Pancreas (tissue), 10 donors: ENCODE results near the gene TBX1. TPM values are rescaled to one million over a fixed set of nuclear protein-coding genes. Genes with fewer than 3 reads are reported as not detected.

ENCODE experiments used
- ATAC-seq, 4 donors: fragments of 200-7000 bp; cut with Tn5 transposase; one replicate each; pipeline versions ENCODE4 v1.8.0 to v1.9.1; 2020; ENCODE audit warnings: mild to moderate bottlenecking in 4 of 4, moderate library complexity in 4 of 4
- DNase-seq, 6 donors: peaks; one replicate each; pipeline ENCODE4 v3.0.0-alpha.2; 2020
- FAIRE-seq: peaks from 2 replicates; lab custom pipeline; 2012; peaks lifted over from hg19 to GRCh38; lab: Jason Lieb, UNC
- H3K27ac ChIP-seq, 4 donors: fragments of 200-600 bp; sonication (generic); 1 replicate in 3 of 4; 2 replicates in 1 of 4; pipeline versions ENCODE4 v1.5.0 to v1.8.0; 2020
- H3K27me3 ChIP-seq, 4 donors: fragments of 200-600 bp; one replicate each; pipeline ENCODE4 v1.8.0; 2021
- H3K36me3 ChIP-seq, 3 donors: fragments of 200-600 bp; sonication (generic) in 1 of 3; one replicate each; pipeline versions ENCODE4 v1.5.0 to v1.8.0; 2020 to 2021
- H3K4me1 ChIP-seq, 3 donors: fragments of 200-600 bp; one replicate each; pipeline ENCODE4 v1.8.0; 2021
- H3K4me3 ChIP-seq, 4 donors: fragments of 200-600 bp; sonication (generic) in 2 of 4; one replicate each; pipeline versions ENCODE4 v1.5.0 to v1.8.0; 2020 to 2021
- H3K9me3 ChIP-seq, 4 donors: fragments of 200-600 bp; one replicate each; pipeline ENCODE4 v1.8.0; 2021
- WGBS, 2 donors: extraction: QIAGEN DNeasy Blood & Tissue Kit; methylation state at CpG; one replicate each; pipeline ENCODE4 v1.1.7; 2013; 5-methylcytosine and 5-hydroxymethylcytosine counted together
- intact Hi-C, 3 donors: fragments of 100-400 bp; cut with DNase I; formaldehyde crosslinking; loops; one replicate each; pipeline versions ENCODE4 v1.11.1 to v1.14.2; 2022
- polyA plus RNA-seq, 2 donors: library from polyadenylated mRNA; stranded (reverse); fragments of 200-250 nt; gene quantifications; one replicate each; pipeline ENCODE4 v1.2.3, GENCODE V29; 2013
- total RNA-seq, 6 donors: library from RNA; stranded (reverse); fragmentation: NEBNext Ultra II Directional in 4 of 6; extraction: Animal tissue kit (Norgen Biotek cat#: 25700) in 4 of 6; gene quantifications; one replicate each; pipeline versions ENCODE4 v1.2.1 to v1.2.4, GENCODE V29; 2021 to 2023
- TF ChIP-seq, protein P1 (sequence below), 4 donors: fragments of 200-600 bp; sonication (generic) in 3 of 4; IDR thresholded peaks; one replicate each; pipeline versions ENCODE4 v1.5.0 to v1.8.0; 2021; ENCODE audit warnings: antibody characterized with exemption in 4 of 4
- donor health status: healthy with polysubstance abuse.
- donor health status: DM: no; HTN: no; CAD: no; lungs with moderate emphysema.
- donor health status: DM: no; HTN: no; CAD: no.
- donor health status: control.
- donor health status: control.
- donor health status: Bipolar disorder and iron deficiency.
- donor health status: DM: yes; HTN: yes; CAD: no.
- donor health status: DM: no; HTN: no; CAD: no.
- donor health status: DM: no; HTN: no; CAD: no.
- donor health status: DM: yes; HTN: yes; CAD: no.

The TBX1 gene
- total and polyA plus RNA-seq, 8 donors, result 0.19 to 1.3 (median 0.31) TPM; not detected in 1

DNA sequence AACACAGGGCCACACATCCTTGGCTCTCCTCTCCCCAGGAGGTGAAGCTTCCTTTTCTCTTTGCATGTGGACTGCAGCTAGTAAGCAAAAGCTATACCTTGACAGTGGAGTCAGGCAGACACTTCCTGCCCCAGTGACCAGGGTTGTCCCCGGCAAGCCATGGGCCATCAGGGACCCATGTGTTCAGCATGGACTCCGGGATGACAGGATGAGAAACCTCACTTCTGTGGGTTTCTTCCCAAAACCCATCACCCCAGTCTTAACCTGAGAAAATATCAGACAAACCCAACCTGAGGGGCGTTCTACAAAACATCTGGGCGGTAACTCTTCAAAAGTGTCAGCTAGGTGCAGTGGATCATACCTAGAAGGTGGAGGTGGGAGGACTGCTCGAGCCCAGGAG lies 53.9 kb downstream of the TBX1 start:
- DNase-seq (peak in 1 of 6 donors; percentile 2), FAIRE-seq (no peak), ATAC-seq (no peak)
- intact Hi-C loops, result no loop called here
- no peaks in the 10 kb centered on the region for H3K4me1 ChIP-seq
- no peaks in the 10 kb centered on the region for H3K36me3 ChIP-seq
- TF ChIP-seq, protein P1, sequence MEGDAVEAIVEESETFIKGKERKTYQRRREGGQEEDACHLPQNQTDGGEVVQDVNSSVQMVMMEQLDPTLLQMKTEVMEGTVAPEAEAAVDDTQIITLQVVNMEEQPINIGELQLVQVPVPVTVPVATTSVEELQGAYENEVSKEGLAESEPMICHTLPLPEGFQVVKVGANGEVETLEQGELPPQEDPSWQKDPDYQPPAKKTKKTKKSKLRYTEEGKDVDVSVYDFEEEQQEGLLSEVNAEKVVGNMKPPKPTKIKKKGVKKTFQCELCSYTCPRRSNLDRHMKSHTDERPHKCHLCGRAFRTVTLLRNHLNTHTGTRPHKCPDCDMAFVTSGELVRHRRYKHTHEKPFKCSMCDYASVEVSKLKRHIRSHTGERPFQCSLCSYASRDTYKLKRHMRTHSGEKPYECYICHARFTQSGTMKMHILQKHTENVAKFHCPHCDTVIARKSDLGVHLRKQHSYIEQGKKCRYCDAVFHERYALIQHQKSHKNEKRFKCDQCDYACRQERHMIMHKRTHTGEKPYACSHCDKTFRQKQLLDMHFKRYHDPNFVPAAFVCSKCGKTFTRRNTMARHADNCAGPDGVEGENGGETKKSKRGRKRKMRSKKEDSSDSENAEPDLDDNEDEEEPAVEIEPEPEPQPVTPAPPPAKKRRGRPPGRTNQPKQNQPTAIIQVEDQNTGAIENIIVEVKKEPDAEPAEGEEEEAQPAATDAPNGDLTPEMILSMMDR (IDR thresholded peaks at IDR 0.05), result no peak
- no peak overlapping the region for H3K27ac ChIP-seq
- no peak overlapping the region for H3K4me3 ChIP-seq
- no peaks in the 10 kb centered on the region for H3K27me3 ChIP-seq
- WGBS, 2 donors, result 85 to 89% methylated on average over 5 of the region's 5 CpGs
- H3K9me3 ChIP-seq, result no peaks in the 10 kb centered on the region

DNA sequence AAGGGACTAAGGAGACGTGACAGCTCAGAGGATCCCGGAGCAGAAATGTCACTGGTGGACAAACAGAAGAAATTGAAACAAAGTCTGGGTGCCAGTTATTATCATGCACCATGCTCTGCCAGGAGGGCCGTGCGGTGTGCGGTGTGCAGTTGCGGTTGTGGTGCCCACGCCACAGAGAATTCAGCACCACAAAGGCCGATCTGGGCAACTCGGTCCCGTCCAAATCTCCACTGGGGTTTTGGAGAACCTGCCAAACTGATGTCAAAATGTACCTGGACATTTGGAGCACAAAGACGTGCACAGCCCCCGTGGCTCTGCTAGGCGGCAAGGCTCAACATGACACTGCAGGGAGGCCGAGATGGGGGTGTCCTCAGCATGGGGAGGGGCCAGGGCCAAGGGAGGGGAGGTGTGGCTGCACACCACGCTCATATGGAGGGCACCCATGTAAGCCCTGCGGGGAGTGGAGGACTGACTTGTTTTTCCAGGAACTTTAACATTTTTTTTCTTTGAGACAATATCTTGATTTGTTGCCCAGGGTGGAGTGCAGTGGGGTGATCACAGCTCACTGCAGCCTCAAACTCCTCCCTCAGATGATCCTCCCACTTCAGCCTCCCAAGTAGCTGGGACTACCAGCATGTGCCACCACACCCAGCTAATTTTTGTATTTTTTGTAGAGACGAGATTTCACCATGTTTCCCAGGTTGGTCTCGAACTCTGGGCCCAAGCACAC lies 54.7 kb downstream of the TBX1 start:
- no peaks in the 10 kb centered on the region for H3K9me3 ChIP-seq

DNA sequence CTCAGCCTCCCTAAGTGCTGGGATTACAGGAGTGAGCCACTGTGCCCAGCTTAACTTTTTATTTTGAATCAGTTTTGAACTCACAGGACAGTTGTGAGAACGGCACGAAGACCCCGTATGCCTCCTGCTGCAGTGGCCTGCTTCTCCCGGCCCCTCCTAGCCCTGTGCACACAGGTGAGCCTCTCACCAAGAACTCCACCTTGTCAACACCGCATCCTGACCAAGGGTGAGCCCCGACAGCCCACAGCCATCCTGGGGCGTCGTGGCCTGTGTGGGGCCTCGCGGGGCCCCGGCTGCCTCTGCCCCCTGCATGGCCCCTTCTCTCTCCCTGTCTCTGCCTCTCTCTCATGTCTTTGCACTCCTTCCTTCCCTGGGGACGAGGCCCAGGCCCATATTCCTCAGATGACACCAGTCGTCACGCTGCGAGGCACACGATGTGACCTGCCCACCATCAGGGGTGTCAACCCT lies 55.3 kb downstream of the TBX1 start:
- no peak overlapping the region for H3K4me3 ChIP-seq
- H3K36me3 ChIP-seq, result no peaks in the 10 kb centered on the region
- H3K27me3 ChIP-seq, result no peaks in the 10 kb centered on the region
- WGBS, 2 donors, result 90% methylated on average over 16 of the region's 16 CpGs
- H3K27ac ChIP-seq, result no peak overlapping the region
- no peaks in the 10 kb centered on the region for H3K9me3 ChIP-seq
- ATAC-seq (no peak), DNase-seq (no peak), FAIRE-seq (no peak)
- intact Hi-C loops, result no loop called here
- H3K4me1 ChIP-seq, result no peaks in the 10 kb centered on the region
- TF ChIP-seq, protein P1 (IDR thresholded peaks at IDR 0.05), result no peak

More for the DNA sequence above, 54.7 kb downstream of the TBX1 start:
- no peaks in the 10 kb centered on the region for H3K27me3 ChIP-seq
- DNase-seq, result no peak
- H3K36me3 ChIP-seq, result no peaks in the 10 kb centered on the region
- H3K4me3 ChIP-seq, result no peak overlapping the region
- no peaks in the 10 kb centered on the region for H3K4me1 ChIP-seq
- TF ChIP-seq, protein P1 (IDR thresholded peaks at IDR 0.05), result no peak
- H3K27ac ChIP-seq, result no peak overlapping the region
- no peak for FAIRE-seq
- intact Hi-C loops, result no loop called here
- no peak for ATAC-seq
- 86 to 88% methylated on average over 18 of the region's 18 CpGs for WGBS, 2 donors

DNA sequence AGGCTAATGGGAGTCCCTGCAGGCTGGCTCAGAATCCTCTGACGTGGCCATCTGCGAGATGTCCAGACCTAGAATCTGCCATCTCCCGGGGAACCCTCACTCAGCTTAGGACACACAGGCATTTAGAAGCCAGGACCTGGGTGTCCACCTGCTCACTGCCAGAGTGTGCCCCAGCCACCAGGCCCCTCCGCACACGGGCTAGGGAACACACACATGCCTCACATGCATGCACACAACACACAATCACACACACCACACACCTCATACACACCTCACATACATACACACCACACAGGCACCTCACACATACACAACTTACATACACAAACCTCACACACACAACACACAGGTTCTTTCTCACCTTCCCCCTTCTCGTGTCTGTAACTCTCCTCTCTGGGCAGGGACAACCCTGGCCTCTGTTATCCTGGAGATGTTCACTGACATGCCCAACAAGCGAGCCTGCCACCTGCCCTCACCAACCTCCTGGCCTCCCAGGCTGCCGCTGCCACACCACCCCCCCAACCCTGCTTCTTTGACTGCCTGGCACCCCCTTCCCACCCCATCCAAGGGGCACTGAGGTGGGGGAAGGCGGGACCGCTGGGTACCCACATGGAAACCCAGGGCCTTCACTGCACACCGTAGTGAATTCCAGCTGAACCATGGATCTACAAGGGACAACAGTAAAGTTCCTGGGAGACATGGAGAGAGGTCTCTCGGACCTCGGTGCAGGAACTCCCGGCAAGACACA lies 56.0 kb downstream of the TBX1 start:
- H3K9me3 ChIP-seq, result no peaks in the 10 kb centered on the region
- WGBS, 2 donors, result 86 to 91% methylated on average over 14 of the region's 14 CpGs
- no peak overlapping the region for H3K27ac ChIP-seq
- no peak for DNase-seq
- ATAC-seq, result no peak
- H3K27me3 ChIP-seq, result no peaks in the 10 kb centered on the region
- H3K36me3 ChIP-seq, result no peaks in the 10 kb centered on the region
- no peaks in the 10 kb centered on the region for H3K4me1 ChIP-seq
- H3K4me3 ChIP-seq, result no peak overlapping the region
- FAIRE-seq, result no peak
- TF ChIP-seq, protein P1 (IDR thresholded peaks at IDR 0.05), result no peak
- intact Hi-C loops, result no loop called here

Other genes with a start within 250 kb of the TBX1 start
- gene CLDN5, start 236.4 kb upstream of the TBX1 start, total RNA-seq, result 1 to 10 TPM; 3.5 to 7.7 (median 6.4) TPM
- 10 to 100 TPM; 44.7 to 47.3 TPM for gene CLDN5, start 236.4 kb upstream of the TBX1 start, polyA plus RNA-seq
- gene SEPTIN5, start 46.3 kb upstream of the TBX1 start, total RNA-seq, result 10 to 100 TPM in 1 of 6 donors, 1 to 10 TPM in 5; 4.2 to 12.2 (median 7.5) TPM
- 10 to 100 TPM; 39.3 to 53.4 TPM for gene SEPTIN5, start 46.3 kb upstream of the TBX1 start, polyA plus RNA-seq
- gene GP1BB, start 37.2 kb upstream of the TBX1 start, total RNA-seq, result 1 to 10 TPM in 4 of 6 donors, not detected in 2; 1.2 to 1.6 (median 1.4) TPM
- 10 to 100 TPM; 10.5 to 21.2 TPM for gene GP1BB, start 37.2 kb upstream of the TBX1 start, polyA plus RNA-seq
- gene GNB1L, start 94.1 kb downstream of the TBX1 start, total RNA-seq, result 1 to 10 TPM; 2.1 to 4.6 (median 3.4) TPM
- 1 to 10 TPM; 3.5 to 4.8 TPM for gene GNB1L, start 94.1 kb downstream of the TBX1 start, polyA plus RNA-seq
- 10 to 100 TPM in 1 of 6 donors, 1 to 10 TPM in 5; 3.7 to 12.4 (median 7.8) TPM for gene RTL10, start 94.1 kb downstream of the TBX1 start, total RNA-seq
- gene RTL10, start 94.1 kb downstream of the TBX1 start, polyA plus RNA-seq, result 10 to 100 TPM in 1 of 2 donors, 1 to 10 TPM in 1; 9.2 to 11.5 TPM
- 10 to 100 TPM; 48.9 to 95.0 (median 62.3) TPM for gene COMT, start 181.0 kb downstream of the TBX1 start, total RNA-seq
- 10 to 100 TPM; 47.9 to 87.8 TPM for gene COMT, start 181.0 kb downstream of the TBX1 start, polyA plus RNA-seq
- gene TXNRD2, start 181.0 kb downstream of the TBX1 start, total RNA-seq, result 10 to 100 TPM in 5 of 6 donors, 1 to 10 TPM in 1; 9.6 to 16.9 (median 13.6) TPM
- 10 to 100 TPM; 33.7 to 41.6 TPM for gene TXNRD2, start 181.0 kb downstream of the TBX1 start, polyA plus RNA-seq